Endothelial cell of umbilical vein (primary cell): ENCODE measurements around the gene PRKG1.

Experiments used
- CTCF ChIP-seq, 2 donors: IDR thresholded peaks; 1 replicate in 1 of 2; 2 replicates in 1 of 2; pipeline ENCODE4 v1.5.1; 2011; ENCODE audit warnings: low read length in 2 of 2, mild to moderate bottlenecking in 2 of 2, moderate library complexity in 2 of 2, control low read depth in 1 of 2, inconsistent platforms in 1 of 2, low read depth in 1 of 2; ENCODE audit not compliant: insufficient read depth in 1 of 2; ENCODE audit errors: extremely low read depth in 1 of 2
- EZH2 ChIP-seq: IDR thresholded peaks from 2 replicates; pipeline ENCODE4 v1.6.1; 2012; ENCODE audit warnings: borderline replicate concordance, low read depth, mild to moderate bottlenecking, moderate library complexity, low read length, inconsistent platforms; ENCODE audit not compliant: severe bottlenecking
- MYC ChIP-seq: IDR thresholded peaks from one replicate; pipeline ENCODE4 v1.6.1; 2011; ENCODE audit warnings: mild to moderate bottlenecking, low read depth, low read length
- POLR2A ChIP-seq: IDR thresholded peaks from 2 replicates; pipeline ENCODE4 v1.6.1; 2012; ENCODE audit warnings: low read depth, mild to moderate bottlenecking, control low read depth, low read length
- POLR2AphosphoS5 ChIP-seq: IDR thresholded peaks from 2 replicates; pipeline ENCODE4 v1.6.1; 2012; ENCODE audit warnings: low read depth, mild to moderate bottlenecking, control low read depth, low read length, moderate library complexity; ENCODE audit not compliant: insufficient read depth

- TF ChIP-seq EZH2: no peak
- no peak for TF ChIP-seq CTCF (IDR thresholded peaks at IDR 0.05; ENCODE audit: extremely low read depth in 1 of 2, insufficient read depth in 1 of 2, low read depth in 1 of 2, low read length in 2 of 2)
- TF ChIP-seq MYC: no peak
- TF ChIP-seq POLR2A: no peak
- no peak for TF ChIP-seq POLR2AphosphoS5
Observed at GRCh38 chr10:52170776-52171175, 1096.5 kb downstream of the PRKG1 start.
